Measurements from ENCODE around the gene UBE3A. TPM values are rescaled to one million over a fixed set of nuclear protein-coding genes. Genes with fewer than 3 reads are reported as not detected.

UBE3A gene
- 100 to 1,000 TPM; 122 to 148 TPM for total RNA-seq

DNA sequence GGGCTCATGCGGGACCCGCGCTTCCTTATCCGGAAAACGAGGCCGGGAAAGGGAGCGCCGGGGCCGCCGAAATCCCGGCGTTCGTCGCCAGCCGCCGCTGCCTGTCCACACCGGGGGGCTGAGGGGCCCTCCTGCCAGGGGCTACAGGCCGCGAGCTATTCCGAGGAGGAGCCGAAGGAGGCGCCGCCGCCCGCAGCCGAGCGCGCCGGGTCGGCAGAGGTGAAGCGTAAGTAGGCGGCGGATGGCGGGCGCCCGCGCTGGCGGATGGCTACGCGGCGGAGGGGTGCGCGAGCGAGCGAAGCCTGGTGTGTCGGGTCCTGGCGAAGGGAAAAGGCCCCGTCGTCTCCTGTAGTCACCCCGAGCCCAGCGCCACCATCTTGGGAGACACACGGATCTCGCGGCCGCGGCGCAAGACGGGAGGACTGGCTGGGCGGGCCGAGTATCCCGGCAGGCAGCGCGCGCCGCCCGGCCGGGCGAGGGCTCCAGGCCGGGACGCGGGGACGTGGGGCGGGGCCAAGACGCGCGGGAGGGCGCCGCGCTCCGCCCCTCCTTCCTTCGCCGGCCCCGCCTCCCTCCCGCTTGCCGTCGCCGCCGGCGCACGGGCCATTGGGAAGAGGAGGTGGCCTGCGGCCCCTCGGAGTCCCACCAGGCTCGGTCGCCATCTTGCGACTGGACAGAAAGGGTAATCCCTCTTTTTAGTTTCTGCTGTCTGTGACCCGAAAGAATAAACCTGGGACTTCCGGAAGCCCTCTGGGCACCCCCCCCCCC is at the start of gene UBE3A:
UBE3A (minus strand) TSS at position 424 of the 768 bp plus-strand sequence. CDS start 29,917 bp downstream, outside the sequence.
- peak within 1 kb of the TSS; percentile 91 for H3K4me3 Mint-ChIP-seq
- no peaks in the 10 kb centered on the region for H3K36me3 Mint-ChIP-seq
- no peaks in the 10 kb centered on the region for H3K27me3 Mint-ChIP-seq
- peak within 1 kb of the TSS; percentile 87 to 91 for H3K27ac Mint-ChIP-seq
- DNase-seq (ENCODE audit: low spot score) (peak; percentile 95), ATAC-seq (peak; percentile 97 to 98)
- H3K4me1 Mint-ChIP-seq (ENCODE audit: low read depth in 2 of 2), result peaks cover 28 to 35% of the 10 kb centered on the region in 2 donors
- H3K9me3 Mint-ChIP-seq, result no peaks in the 10 kb centered on the region

DNA sequence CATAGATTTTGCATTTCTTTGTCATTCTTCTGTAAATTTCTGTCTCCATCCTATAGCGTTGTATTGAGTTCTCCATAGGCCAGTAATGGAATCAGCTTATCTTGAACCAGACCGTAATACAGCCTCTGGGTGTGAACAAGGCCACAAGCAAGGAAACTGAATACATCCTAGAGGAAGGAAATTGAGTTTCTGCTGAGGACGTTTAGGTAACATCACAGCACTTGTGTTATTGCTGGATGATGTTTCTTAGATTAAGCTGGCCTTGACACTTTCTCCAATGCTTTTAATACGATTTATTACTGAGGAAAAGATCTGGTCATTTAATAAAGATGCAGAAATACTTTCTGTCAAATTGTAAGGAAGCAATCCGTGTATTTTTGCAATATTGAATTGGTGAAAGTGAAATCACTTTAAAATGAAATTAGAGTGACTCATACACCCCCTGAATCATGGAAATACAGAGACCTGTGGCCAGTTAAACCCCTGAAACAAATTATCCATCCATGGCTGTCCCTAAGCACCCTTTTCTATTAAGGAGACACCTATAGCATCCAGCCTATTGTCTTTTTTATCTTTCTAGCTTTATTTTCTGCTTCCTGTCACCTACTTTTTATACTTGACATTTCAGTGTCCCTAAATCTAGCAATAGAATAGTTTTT is 48.5 kb upstream of the UBE3A start:
- Mint-ChIP-seq H3K27me3 (no peaks in the 10 kb centered on the region), H3K27ac (no peak overlapping the region), H3K36me3 (peaks cover 6% of the 10 kb centered on the region), H3K9me3 (peaks cover 6% of the 10 kb centered on the region), H3K4me1 (ENCODE audit: low read depth in 2 of 2) (no peaks in the 10 kb centered on the region), H3K4me3 (no peak overlapping the region)
- ATAC-seq (no peak), DNase-seq (ENCODE audit: low spot score) (no peak)

DNA sequence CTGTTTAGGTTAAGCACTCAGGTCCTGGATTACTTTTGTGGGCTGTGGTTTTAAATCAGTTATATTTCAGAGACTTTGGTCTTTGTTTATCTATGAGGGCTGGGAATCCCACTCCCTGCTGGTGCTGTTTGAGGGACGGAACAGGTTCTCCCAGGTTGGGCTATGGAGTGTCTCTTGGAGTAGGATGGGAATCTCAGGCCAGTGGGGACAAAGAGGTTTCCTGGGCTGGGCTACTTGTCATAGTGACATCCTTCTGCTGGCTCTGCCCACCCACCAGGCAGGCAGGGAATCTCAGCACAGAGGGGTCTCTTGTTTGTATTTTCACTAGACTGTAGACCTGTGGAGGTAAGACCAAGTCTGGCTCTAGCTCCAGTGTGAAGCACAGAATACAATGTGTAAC is 47.2 kb upstream of the UBE3A start:
- no peak for DNase-seq (ENCODE audit: low spot score)
- no peaks in the 10 kb centered on the region for H3K27me3 Mint-ChIP-seq
- H3K4me1 Mint-ChIP-seq (ENCODE audit: low read depth in 2 of 2), result no peaks in the 10 kb centered on the region
- no peak for ATAC-seq
- peaks cover 6% of the 10 kb centered on the region for H3K9me3 Mint-ChIP-seq
- no peak overlapping the region for H3K4me3 Mint-ChIP-seq
- H3K36me3 Mint-ChIP-seq, result peaks cover 6% of the 10 kb centered on the region
- H3K27ac Mint-ChIP-seq, result no peak overlapping the region

DNA sequence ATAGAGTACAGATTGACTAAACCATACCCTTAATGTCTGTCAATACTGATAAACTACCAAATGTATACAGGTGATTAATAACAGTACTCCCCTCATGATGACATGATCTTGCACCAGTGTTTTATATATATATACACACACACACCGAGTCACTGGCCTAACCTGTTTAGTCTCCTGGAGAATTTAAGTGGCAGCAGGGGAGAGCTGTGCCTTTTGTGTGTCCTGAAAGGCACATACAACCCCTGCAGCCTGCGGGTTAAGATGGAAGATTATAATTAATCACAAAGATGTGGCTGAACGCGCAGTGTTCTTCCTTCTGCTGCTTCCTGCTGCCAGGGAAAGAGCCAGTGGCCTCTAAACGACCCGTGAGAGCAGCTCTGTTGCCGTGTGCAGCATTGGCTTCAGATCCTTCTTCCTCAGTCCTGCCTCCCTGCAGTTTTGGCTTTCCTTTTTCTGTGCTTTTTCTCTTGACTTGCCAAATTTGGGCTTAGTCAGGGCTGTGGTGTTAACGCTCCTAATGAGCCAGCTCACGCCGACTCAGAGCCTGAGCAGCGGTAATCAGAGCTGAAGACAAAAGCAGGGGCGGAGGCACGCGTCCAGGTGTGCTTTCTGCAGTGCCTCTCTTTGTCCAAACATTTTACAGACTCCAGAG is 42.5 kb upstream of the UBE3A start:
- Mint-ChIP-seq H3K9me3 (peaks cover 6% of the 10 kb centered on the region), H3K4me3 (no peak overlapping the region), H3K4me1 (ENCODE audit: low read depth in 2 of 2) (no peaks in the 10 kb centered on the region), H3K27ac (no peak overlapping the region), H3K27me3 (peaks cover 6 to 21% of the 10 kb centered on the region in 2 donors), H3K36me3 (no peaks in the 10 kb centered on the region)
- DNase-seq (ENCODE audit: low spot score) (no peak), ATAC-seq (no peak)

DNA sequence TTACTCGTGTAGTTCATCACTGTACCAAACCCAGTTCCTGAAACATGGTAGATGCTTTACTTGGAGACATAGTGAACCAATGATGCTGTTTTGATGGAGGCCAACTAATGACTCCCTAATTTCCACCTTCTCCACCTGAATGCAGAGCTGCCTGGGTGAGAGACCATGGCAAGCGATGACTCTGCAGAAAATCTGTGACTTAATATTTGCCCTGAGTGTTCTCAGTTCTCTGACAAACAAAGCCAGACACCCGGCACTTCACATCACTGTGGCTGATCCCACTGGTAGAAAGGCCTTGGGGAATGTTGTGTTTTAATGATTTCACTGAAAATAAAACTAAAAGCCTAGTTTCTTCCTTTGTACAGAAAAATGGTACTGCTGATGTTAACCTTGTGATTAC is 39.5 kb upstream of the UBE3A start:
- H3K36me3 Mint-ChIP-seq, result no peaks in the 10 kb centered on the region
- ATAC-seq (no peak), DNase-seq (ENCODE audit: low spot score) (no peak)
- H3K4me3 Mint-ChIP-seq, result no peak overlapping the region
- no peak overlapping the region for H3K27ac Mint-ChIP-seq
- peaks cover 6 to 21% of the 10 kb centered on the region in 2 donors for H3K27me3 Mint-ChIP-seq
- no peaks in the 10 kb centered on the region for H3K4me1 Mint-ChIP-seq (ENCODE audit: low read depth in 2 of 2)
- H3K9me3 Mint-ChIP-seq, result peaks cover 3% of the 10 kb centered on the region

DNA sequence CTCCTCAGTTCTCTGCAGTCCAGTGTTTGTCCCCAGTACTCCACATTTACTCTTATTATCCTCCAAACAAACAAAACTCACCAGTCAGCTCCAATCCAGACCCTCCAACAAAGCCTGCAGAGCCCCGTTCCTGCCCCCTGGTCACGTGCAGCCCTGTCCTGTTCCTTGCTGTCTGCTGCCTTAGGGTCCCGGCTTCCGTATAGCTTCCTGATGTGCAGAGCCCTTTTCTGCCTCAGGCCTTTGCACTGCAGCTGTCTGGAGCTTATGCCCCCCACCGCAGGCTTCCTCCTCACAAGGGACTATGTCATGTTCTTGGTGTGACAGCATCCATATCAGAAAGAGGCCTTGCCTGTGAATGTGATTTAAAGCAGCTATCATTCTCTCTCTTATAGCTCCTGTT is 39.0 kb upstream of the UBE3A start:
- DNase-seq (ENCODE audit: low spot score), result no peak
- ATAC-seq, result no peak
- H3K4me3 Mint-ChIP-seq, result no peak overlapping the region
- no peaks in the 10 kb centered on the region for H3K4me1 Mint-ChIP-seq (ENCODE audit: low read depth in 2 of 2)
- no peak overlapping the region for H3K27ac Mint-ChIP-seq
- H3K36me3 Mint-ChIP-seq, result no peaks in the 10 kb centered on the region
- H3K27me3 Mint-ChIP-seq, result peaks cover 6 to 21% of the 10 kb centered on the region in 2 donors
- H3K9me3 Mint-ChIP-seq, result peaks cover 3% of the 10 kb centered on the region

DNA sequence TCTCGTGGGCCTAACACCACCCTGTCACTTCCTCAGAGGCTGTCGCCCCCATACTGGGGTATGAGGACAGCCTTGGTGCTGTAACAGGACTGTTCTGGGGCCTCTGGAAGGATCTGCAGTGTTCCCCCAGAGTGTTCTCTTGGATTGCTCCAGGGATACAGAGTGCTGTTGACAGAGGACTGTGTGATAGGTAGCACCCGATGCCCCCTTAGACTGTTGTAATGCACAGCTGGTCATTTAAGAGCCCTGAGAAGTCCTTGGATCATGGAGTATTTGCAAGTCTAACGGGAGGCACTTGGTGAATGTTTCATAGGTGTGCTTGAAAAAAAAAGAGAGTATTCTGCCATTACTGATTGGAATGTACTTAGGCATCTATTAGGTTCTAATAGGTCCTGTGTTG is 35.4 kb upstream of the UBE3A start:
- Mint-ChIP-seq H3K4me1 (ENCODE audit: low read depth in 2 of 2) (no peaks in the 10 kb centered on the region), H3K36me3 (peaks cover 5% of the 10 kb centered on the region), H3K27me3 (peaks cover 0 to 17% of the 10 kb centered on the region in 2 donors), H3K9me3 (peaks cover 7% of the 10 kb centered on the region), H3K27ac (no peak overlapping the region), H3K4me3 (no peak overlapping the region)
- no peak for ATAC-seq
- DNase-seq (ENCODE audit: low spot score), result no peak

DNA sequence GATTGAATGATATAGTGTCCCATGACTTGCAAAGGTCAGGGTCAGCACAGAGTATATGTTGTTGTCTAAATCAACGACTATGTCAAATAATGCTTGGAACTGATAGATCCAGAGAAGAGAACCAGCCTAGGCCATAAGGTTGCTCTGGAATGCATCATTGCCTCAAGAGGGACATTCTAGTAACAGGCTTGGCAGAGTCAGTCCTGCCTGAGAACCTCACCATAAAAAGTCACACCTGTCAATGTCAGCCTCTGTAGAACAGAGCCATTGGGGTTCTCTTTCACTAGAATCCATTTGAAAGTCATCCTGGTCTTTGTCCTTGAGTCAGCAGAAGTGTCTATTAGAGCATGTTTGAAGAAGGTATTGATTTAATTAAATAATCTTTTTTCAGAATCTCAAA is 31.4 kb upstream of the UBE3A start:
- peaks cover 5% of the 10 kb centered on the region for H3K36me3 Mint-ChIP-seq
- H3K9me3 Mint-ChIP-seq, result peaks cover 12% of the 10 kb centered on the region
- no peak overlapping the region for H3K27ac Mint-ChIP-seq
- peaks cover 4 to 9% of the 10 kb centered on the region in 2 donors for H3K27me3 Mint-ChIP-seq
- no peaks in the 10 kb centered on the region for H3K4me1 Mint-ChIP-seq (ENCODE audit: low read depth in 2 of 2)
- H3K4me3 Mint-ChIP-seq, result no peak overlapping the region
- DNase-seq (ENCODE audit: low spot score) (no peak), ATAC-seq (no peak)

DNA sequence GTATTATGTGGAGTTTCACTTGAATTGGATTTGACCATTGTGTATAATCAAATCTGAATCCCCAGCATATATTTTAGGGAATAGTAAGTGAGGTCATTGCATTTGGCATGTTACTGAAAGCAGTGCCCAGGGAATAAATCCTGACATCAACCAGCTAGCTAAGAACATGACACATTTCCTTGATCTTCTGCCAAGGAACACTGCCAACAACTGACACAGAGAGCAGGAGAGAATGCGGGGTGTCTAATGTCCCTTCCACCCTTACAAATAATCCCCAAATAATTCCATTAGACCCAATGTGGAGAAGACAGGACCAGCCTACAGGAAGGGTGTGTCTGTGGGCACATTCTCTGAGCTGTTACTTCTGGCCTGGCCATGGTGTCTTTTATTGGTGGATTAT is 30.6 kb upstream of the UBE3A start:
- peaks cover 4 to 9% of the 10 kb centered on the region in 2 donors for H3K27me3 Mint-ChIP-seq
- H3K4me1 Mint-ChIP-seq (ENCODE audit: low read depth in 2 of 2), result peaks cover 6% of the 10 kb centered on the region in 2 donors
- H3K27ac Mint-ChIP-seq, result no peak overlapping the region
- no peak for ATAC-seq
- H3K36me3 Mint-ChIP-seq, result peaks cover 5% of the 10 kb centered on the region
- no peak overlapping the region for H3K4me3 Mint-ChIP-seq
- H3K9me3 Mint-ChIP-seq, result peaks cover 12% of the 10 kb centered on the region
- DNase-seq (ENCODE audit: low spot score), result no peak

DNA sequence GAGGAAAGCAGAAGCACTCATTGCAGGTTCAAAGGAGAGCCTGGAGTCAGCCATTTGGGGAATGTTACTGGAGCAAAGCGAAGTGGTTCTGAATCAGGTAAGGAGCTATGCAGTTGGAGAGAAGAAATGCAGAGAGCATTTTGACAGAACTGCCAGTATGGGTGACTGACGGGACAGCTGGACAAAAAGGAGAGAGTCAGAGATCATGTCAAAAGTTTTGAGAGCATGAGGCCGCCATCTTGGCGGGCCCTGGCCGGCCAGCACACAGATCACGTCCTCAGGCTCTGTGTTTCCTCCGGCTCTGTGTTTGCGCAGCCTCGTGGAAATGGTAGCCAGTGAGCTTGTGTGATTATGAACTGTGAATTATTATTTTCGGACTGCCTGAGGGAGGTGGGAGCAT is 29.8 kb upstream of the UBE3A start:
- DNase-seq (ENCODE audit: low spot score), result no peak
- Mint-ChIP-seq H3K9me3 (peaks cover 12% of the 10 kb centered on the region), H3K4me1 (ENCODE audit: low read depth in 2 of 2) (peaks cover 6% of the 10 kb centered on the region in 2 donors), H3K36me3 (peaks cover 5% of the 10 kb centered on the region), H3K4me3 (no peak overlapping the region), H3K27me3 (peaks cover 4 to 9% of the 10 kb centered on the region in 2 donors), H3K27ac (no peak overlapping the region)
- ATAC-seq, result no peak

DNA sequence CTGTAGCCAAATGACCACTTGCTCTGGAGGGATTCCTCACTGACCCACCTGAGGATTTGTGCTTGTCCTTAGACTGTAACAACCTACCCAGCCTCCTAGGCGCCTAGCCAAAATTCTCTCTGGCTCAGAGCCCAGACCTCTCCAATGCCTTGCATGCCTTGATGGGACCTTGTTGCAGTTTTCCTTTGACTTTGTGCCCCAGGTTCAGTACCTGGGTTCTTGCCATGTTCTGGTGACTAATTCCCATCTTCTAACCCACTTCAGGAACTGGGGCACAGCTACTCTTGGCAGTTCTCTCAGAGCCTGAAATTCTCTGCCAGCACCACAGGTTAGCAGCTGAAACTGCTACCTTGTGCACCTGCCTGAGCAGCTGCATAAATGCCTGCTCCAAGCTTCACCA is 27.0 kb upstream of the UBE3A start:
- H3K27ac Mint-ChIP-seq, result no peak overlapping the region
- peaks cover 6% of the 10 kb centered on the region in 2 donors for H3K4me1 Mint-ChIP-seq (ENCODE audit: low read depth in 2 of 2)
- DNase-seq (ENCODE audit: low spot score) (no peak), ATAC-seq (no peak)
- H3K36me3 Mint-ChIP-seq, result no peaks in the 10 kb centered on the region
- no peak overlapping the region for H3K4me3 Mint-ChIP-seq
- peaks cover under 1 to 6% of the 10 kb centered on the region in 2 donors for H3K27me3 Mint-ChIP-seq
- peaks cover 4% of the 10 kb centered on the region for H3K9me3 Mint-ChIP-seq

DNA sequence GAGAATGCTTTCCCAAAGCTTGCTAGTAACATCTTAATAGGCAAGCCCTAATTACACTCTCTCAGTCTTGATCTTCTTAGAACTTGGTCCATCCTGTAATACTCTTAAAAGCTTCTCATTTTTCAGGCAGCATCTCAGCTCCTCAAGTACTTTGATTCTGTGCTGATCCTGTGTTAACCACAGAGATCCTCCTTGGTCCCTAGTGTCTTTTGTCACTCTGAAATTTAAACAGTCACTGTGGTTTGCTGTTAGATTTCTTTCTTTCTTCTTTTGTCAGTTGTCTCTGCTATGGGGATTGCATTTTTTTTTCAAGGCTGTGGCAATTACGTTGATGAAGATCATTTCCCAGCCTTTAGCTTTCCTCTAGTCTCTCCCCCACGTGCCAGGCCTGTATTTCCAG is 26.0 kb upstream of the UBE3A start:
- Mint-ChIP-seq H3K9me3 (peaks cover 4% of the 10 kb centered on the region), H3K4me1 (ENCODE audit: low read depth in 2 of 2) (peaks cover 6% of the 10 kb centered on the region in 2 donors), H3K27ac (no peak overlapping the region), H3K27me3 (peaks cover 0 to 6% of the 10 kb centered on the region in 2 donors), H3K4me3 (no peak overlapping the region), H3K36me3 (no peaks in the 10 kb centered on the region)
- DNase-seq (ENCODE audit: low spot score), result no peak
- ATAC-seq, result no peak

DNA sequence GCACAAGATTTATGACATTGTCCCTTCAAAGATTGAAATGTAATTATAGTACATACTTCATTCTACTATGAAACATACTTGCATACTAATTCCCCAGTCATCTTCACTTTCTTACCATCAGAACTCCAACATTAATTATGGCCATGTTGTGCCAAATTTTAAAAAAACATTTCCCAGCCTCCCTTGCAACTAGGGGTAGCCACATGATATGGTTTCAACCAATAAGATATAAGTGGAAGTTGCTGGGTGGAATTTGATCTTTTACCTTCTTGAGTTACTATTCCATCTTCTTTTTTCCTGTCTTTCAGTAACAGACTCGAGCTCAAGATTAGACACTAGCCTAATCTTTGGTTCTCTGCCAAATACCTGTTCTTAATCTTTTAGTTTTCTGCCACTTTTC is 25.6 kb upstream of the UBE3A start:
- H3K27me3 Mint-ChIP-seq, result peaks cover 0 to 6% of the 10 kb centered on the region in 2 donors
- H3K9me3 Mint-ChIP-seq, result peaks cover 4% of the 10 kb centered on the region
- no peak overlapping the region for H3K27ac Mint-ChIP-seq
- H3K4me1 Mint-ChIP-seq (ENCODE audit: low read depth in 2 of 2), result peaks cover 6% of the 10 kb centered on the region in 2 donors
- H3K4me3 Mint-ChIP-seq, result no peak overlapping the region
- no peak for DNase-seq (ENCODE audit: low spot score)
- H3K36me3 Mint-ChIP-seq, result no peaks in the 10 kb centered on the region
- no peak for ATAC-seq

DNA sequence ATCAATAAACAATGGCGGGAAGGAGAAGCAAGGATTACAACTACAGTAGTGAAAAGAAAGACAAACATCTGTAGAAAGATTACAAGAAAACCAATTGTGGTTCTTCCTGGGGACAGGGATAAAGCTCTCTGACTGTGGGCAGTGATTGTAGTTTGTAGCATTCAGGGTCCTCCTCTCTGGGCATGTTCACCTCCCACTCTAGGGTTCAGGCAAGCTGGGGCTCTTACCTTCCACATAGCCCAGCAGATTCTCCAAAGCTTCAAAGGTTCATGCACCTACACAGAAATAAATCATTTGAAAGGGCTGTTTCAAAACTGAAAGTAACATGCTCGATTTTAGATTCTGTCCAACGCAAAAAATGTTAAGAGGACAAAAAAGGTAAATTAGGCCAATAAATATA is 17.4 kb upstream of the UBE3A start:
- Mint-ChIP-seq H3K4me3 (no peak overlapping the region), H3K36me3 (peaks cover 4% of the 10 kb centered on the region), H3K4me1 (ENCODE audit: low read depth in 2 of 2) (no peaks in the 10 kb centered on the region), H3K9me3 (peaks cover 4% of the 10 kb centered on the region), H3K27me3 (peaks cover 0 to 2% of the 10 kb centered on the region in 2 donors), H3K27ac (no peak overlapping the region)
- ATAC-seq, result no peak
- no peak for DNase-seq (ENCODE audit: low spot score)

Data from natural killer cell treated with Interleukin-12 subunit alpha and Interleukin-12 subunit beta and Interleukin-15 and Interleukin-18, amount 100 ng/mL, for 72 hours (primary cell).